Endothelial cell of umbilical vein (primary cell): ENCODE measurements around the gene COL18A1.

Source experiments
- POLR2A ChIP-seq: IDR thresholded peaks from 2 replicates; pipeline ENCODE4 v1.6.1; 2012; ENCODE audit warnings: low read depth, mild to moderate bottlenecking, control low read depth, low read length
- TF ChIP-seq, protein P1 (sequence below), 2 donors: IDR thresholded peaks; 1 replicate in 1 of 2; 2 replicates in 1 of 2; pipeline ENCODE4 v1.5.1; 2011; ENCODE audit warnings: low read length in 2 of 2, mild to moderate bottlenecking in 2 of 2, moderate library complexity in 2 of 2, control low read depth in 1 of 2, inconsistent platforms in 1 of 2, low read depth in 1 of 2; ENCODE audit not compliant: insufficient read depth in 1 of 2; ENCODE audit errors: extremely low read depth in 1 of 2

DNA sequence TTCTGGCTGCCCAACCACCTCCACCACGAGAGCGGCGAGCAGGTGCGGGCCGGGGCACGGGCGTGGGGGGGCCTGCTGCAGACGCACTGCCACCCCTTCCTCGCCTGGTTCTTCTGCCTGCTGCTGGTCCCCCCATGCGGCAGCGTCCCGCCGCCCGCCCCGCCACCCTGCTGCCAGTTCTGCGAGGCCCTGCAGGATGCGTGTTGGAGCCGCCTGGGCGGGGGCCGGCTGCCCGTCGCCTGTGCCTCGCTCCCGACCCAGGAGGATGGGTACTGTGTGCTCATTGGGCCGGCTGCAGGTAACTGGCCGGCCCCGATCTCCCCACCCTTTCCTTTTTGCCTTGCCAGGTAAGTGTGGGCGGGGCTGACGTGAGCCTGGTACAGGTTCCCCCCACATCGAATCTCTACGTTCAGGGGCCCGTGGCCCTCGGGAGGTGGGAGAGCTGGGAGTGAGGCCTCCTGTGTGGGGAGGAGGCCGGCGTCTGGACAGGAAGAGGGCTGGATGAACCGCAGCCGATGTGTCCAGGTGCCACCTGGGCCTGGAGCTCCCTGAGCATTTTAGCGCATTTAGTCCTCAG lies 51.7 kb downstream of the COL18A1 start:
- TF ChIP-seq, protein P1, sequence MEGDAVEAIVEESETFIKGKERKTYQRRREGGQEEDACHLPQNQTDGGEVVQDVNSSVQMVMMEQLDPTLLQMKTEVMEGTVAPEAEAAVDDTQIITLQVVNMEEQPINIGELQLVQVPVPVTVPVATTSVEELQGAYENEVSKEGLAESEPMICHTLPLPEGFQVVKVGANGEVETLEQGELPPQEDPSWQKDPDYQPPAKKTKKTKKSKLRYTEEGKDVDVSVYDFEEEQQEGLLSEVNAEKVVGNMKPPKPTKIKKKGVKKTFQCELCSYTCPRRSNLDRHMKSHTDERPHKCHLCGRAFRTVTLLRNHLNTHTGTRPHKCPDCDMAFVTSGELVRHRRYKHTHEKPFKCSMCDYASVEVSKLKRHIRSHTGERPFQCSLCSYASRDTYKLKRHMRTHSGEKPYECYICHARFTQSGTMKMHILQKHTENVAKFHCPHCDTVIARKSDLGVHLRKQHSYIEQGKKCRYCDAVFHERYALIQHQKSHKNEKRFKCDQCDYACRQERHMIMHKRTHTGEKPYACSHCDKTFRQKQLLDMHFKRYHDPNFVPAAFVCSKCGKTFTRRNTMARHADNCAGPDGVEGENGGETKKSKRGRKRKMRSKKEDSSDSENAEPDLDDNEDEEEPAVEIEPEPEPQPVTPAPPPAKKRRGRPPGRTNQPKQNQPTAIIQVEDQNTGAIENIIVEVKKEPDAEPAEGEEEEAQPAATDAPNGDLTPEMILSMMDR (IDR thresholded peaks at IDR 0.05; ENCODE audit: extremely low read depth in 1 of 2, insufficient read depth in 1 of 2, low read depth in 1 of 2, low read length in 2 of 2) = no peak
- TF ChIP-seq POLR2A = no peak
